T-helper 17 cell (primary cell): ENCODE measurements around the gene GALNT8. TPM values are rescaled to one million over a fixed set of nuclear protein-coding genes. Genes with fewer than 3 reads are reported as not detected.

Source experiments
- ATAC-seq: fragments of 150-1000 bp; cut with Tn5 transposase; 2 replicates; pipeline ENCODE4 v1.10.0; 2021; ENCODE audit warnings: mild to moderate bottlenecking, moderate library complexity
- DNase-seq, 3 donors: peaks; one replicate each; pipeline versions ENCODE4 v3.0.0 to v3.0.0-alpha.2; 2020 to 2021
- H3K9me3 ChIP-seq: one replicate; pipeline ENCODE4 v1.7.0; 2013; ENCODE audit warnings: low read length, mild to moderate bottlenecking; ENCODE audit not compliant: control insufficient read depth, poor library complexity, severe bottlenecking
- H3K27ac Mint-ChIP-seq: one replicate; pipeline ENCODE4 v1.8.0; 2022; ENCODE audit warnings: mild to moderate bottlenecking, moderate library complexity, mixed read lengths
- H3K27me3 Mint-ChIP-seq: one replicate; pipeline ENCODE4 v1.8.0; 2022; ENCODE audit warnings: mixed read lengths
- H3K36me3 Mint-ChIP-seq: one replicate; pipeline ENCODE4 v1.8.0; 2022; ENCODE audit warnings: low read depth, mixed read lengths
- H3K4me1 Mint-ChIP-seq: one replicate; pipeline ENCODE4 v1.8.0; 2022; ENCODE audit warnings: mild to moderate bottlenecking, mixed read lengths
- H3K4me3 Mint-ChIP-seq: one replicate; pipeline ENCODE4 v1.8.0; 2022; ENCODE audit warnings: mild to moderate bottlenecking, moderate library complexity, mixed read lengths
- total RNA-seq, 4 donors: library from RNA in 2 of 4; stranded (reverse) in 2 of 4; gene quantifications; one replicate each; pipeline ENCODE4 v1.2.3 and lab custom pipeline; 2022 to 2026

Gene GALNT8
- total RNA-seq, 2 donors from 2014 or later = 1.4 TPM

DNA sequence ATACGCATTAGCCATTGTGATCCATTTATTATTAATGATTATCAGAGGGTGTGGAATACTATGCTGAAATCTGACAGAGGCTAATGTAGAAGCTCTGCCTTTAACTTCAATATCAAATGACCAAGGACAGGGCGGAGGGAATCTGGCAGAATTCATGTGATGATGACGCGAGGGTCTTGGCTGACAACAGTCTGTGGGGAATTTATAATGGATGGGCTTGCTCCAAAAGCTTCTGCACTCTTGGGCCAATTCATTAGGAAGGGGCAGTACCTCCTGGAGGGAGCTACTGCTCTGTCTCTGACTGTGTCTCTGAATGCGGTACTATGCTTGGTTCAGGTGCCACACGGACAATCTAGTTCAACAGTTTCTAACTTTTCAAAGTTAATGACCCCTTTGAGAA, 46.2 kb downstream of the GALNT8 start:
- H3K9me3 ChIP-seq = no peaks in the 10 kb centered on the region
- Mint-ChIP-seq H3K36me3 (peaks cover 5% of the 10 kb centered on the region), H3K4me3 (no peak overlapping the region), H3K27me3 (peaks cover 34% of the 10 kb centered on the region), H3K4me1 (peaks cover 3% of the 10 kb centered on the region), H3K27ac (no peak overlapping the region)
- DNase-seq (no peak), ATAC-seq (no peak)

DNA sequence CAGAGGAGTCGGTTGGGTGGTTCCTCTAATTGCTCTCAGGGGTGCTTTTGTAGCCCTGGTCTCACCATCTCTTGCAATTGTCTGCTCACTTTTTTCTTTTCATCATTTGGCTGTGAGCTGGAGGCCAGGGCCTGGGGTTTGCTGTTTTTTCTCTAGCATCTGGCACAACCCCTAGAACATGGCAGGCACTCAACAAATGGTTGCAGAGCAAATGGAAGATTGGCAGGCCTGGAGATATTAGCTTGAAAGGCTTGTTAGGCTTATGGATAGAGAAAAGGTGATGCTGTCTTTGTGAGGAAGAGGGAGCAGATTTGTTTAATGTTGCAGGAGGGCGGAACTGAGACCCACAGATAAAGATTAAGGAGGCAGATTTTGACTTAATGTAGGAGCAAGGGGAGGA, 47.0 kb downstream of the GALNT8 start:
- Mint-ChIP-seq H3K27me3 (peaks cover 33% of the 10 kb centered on the region), H3K36me3 (peaks cover 6% of the 10 kb centered on the region), H3K4me3 (no peak overlapping the region)

DNA sequence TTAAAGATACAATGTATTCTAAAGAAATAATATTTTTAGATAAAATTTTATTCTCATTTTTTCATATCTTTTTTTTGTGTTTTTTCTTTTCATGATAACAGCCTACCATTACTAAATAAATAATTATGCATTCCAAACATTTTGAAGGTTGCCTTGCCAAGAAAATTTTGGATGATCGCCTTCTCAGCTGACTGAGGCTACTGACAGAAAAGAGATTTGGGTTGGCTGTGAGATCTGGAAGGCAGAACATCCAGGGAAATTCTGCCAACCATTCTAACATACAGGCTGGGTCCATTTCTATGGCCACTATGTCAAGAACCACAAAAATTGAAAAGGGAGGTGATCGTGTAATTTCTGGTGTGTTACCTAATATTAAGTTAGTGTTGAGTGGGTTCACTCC, 48.1 kb downstream of the GALNT8 start:
- Mint-ChIP-seq H3K4me1 (peaks cover 3% of the 10 kb centered on the region), H3K27ac (no peak overlapping the region), H3K36me3 (peaks cover 6% of the 10 kb centered on the region), H3K27me3 (peaks cover 40% of the 10 kb centered on the region), H3K4me3 (no peak overlapping the region)
- no peak for ATAC-seq
- no peaks in the 10 kb centered on the region for H3K9me3 ChIP-seq
- DNase-seq = no peak

More for the DNA sequence above, 47.0 kb downstream of the GALNT8 start:
- no peaks in the 10 kb centered on the region for H3K9me3 ChIP-seq
- Mint-ChIP-seq H3K27ac (no peak overlapping the region), H3K4me1 (peaks cover 3% of the 10 kb centered on the region)
- no peak for DNase-seq
- no peak for ATAC-seq

DNA sequence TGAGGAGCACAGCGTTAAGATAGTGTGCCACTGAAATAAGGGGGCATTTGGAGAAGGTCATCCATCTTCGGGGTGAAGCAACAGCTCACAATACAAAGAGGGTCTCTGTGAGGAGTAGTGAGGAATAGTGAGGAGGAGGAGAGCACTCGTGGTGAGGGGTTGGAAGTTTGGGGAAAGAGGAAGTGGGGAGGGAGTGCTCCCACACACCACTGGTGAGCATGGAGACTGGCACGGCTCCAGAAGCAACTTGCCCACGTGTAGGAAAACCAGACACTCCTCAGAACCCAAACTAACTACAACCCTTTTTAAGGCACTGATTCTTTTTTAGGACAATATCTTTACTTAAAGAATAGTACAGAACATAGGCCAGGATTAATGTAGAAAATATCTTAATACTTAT, 48.9 kb downstream of the GALNT8 start:
- no peak for ATAC-seq

DNA sequence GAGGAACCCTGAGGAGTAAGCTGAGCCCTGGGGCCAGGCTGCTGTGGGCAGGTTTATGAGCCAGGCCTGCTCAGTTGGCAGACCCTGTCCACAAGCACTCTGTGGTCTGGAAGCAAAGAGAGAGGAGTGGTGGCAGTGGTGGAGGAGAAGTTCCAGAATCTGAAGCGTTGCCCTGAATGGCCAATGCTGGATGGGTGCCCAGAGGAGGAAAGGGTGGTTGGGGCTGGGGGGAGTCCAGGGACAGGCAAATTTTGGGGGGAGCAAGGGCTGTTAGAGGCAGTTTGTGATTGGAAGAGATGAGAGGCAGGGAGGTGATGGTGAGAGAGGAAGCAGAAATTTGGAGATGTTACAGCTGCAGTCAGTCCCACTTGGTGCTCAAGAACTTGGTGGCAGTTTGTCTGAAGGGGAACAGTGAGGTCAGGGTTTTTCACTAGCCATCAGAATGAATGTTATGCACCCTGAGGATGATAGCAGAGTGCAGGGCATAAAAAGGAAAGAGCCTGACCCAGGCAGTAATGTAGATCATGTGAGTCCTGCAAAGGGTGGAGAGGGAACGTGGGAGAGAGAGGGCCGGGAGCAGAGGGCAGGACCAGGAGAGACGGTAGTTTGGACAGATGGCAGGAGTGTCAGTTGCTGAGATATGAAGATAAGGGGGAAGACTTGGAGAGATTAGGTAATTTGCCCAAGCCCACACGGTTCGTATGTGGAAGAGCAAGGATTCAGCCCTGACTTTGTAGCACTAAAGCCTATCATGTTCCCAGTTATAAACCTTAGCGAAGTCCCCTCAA, 51.2 kb downstream of the GALNT8 start:
- no peak for DNase-seq
- no peaks in the 10 kb centered on the region for H3K9me3 ChIP-seq
- Mint-ChIP-seq H3K36me3 (peaks cover 6% of the 10 kb centered on the region), H3K27ac (peak overlapping the region; percentile 37), H3K4me3 (no peak overlapping the region), H3K4me1 (peaks cover 3% of the 10 kb centered on the region), H3K27me3 (peaks cover 36% of the 10 kb centered on the region)
- no peak for ATAC-seq

More for the DNA sequence above, 48.9 kb downstream of the GALNT8 start:
- no peak for DNase-seq
- Mint-ChIP-seq H3K36me3 (peaks cover 6% of the 10 kb centered on the region), H3K4me3 (no peak overlapping the region), H3K27me3 (peaks cover 41% of the 10 kb centered on the region), H3K27ac (no peak overlapping the region), H3K4me1 (peaks cover 3% of the 10 kb centered on the region)
- H3K9me3 ChIP-seq = no peaks in the 10 kb centered on the region

DNA sequence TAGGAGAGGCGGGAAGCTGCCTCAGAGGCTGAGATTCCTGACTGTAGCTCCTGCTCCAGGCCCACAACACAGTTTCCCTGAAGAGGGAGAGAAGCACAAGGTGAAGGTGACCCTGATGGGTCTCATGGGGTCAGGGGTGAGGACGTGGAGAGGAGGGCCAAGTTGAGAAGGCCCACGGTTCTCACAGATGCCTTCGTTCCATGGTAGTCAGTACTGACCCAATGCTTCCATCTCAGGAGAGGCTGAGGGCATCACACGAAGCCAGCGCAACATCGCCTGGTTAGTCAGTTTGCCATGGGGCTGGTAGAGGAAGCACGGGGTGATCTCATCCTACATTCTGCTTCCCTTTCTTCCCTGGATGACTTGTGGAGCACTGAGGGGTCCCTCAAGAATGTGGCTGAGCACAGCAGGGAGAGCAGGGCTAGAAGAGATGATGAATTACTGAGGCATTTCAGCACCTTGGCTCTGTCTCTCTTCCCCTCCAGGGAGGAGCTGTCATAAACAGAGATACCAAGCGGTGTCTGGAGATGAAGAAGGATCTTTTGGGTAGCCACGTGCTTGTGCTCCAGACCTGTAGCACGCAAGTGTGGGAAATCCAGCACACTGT, 51.9 kb downstream of the GALNT8 start:
- Mint-ChIP-seq H3K36me3 (peaks cover 6% of the 10 kb centered on the region), H3K27me3 (peaks cover 34% of the 10 kb centered on the region), H3K4me1 (peaks cover 3% of the 10 kb centered on the region), H3K4me3 (no peak overlapping the region), H3K27ac (no peak overlapping the region)
- H3K9me3 ChIP-seq = no peaks in the 10 kb centered on the region
- no peak for ATAC-seq
- no peak for DNase-seq

DNA sequence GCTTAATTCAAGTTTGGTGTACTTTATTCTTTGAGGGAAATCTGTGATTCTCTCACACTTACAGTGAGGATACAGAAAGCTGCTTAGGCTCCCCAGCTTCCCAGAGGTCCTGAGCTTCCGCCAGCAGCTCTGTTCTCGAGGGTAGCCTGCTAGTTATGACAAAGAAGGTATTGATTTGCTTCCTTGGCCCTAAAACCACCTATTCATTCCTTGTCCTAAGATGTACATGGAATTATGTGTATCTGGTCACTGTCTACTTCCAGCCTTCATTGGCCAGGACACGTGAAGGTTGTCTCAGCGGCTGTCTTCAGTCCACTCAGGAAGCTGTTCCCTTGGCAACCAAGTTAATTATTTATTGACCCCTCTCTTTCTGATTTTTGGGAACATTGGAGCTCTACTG, 55.7 kb downstream of the GALNT8 start:
- no peaks in the 10 kb centered on the region for H3K9me3 ChIP-seq
- ATAC-seq (no peak), DNase-seq (no peak)
- Mint-ChIP-seq H3K27me3 (peaks cover 30% of the 10 kb centered on the region), H3K4me3 (no peak overlapping the region), H3K4me1 (no peaks in the 10 kb centered on the region), H3K36me3 (peaks cover 3% of the 10 kb centered on the region), H3K27ac (no peak overlapping the region)

DNA sequence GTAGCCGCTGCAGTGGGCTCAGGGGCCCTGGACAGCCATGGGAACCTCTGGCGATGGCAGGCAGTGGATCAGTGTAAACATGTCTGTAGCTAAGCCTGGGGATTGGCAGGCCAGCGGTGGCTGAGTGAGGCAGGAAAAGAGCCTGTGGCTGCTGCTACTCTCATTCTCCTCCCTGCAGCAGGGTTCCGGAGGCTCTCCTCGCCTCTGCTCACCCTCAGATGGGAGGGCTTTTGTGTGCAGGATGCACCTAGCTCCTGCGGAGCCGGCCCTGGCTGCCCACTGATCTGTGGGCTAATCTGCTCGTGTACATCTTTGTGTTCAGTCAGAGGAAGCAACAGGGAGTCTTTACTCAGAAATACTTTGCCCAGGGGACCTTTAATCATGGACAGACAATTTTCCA, 59.5 kb downstream of the GALNT8 start:
- ATAC-seq = no peak
- H3K27me3 Mint-ChIP-seq = peaks cover 24% of the 10 kb centered on the region
- no peak overlapping the region for H3K4me3 Mint-ChIP-seq
- H3K27ac Mint-ChIP-seq = no peak overlapping the region
- peaks cover 3% of the 10 kb centered on the region for H3K4me1 Mint-ChIP-seq
- no peaks in the 10 kb centered on the region for H3K9me3 ChIP-seq
- no peaks in the 10 kb centered on the region for H3K36me3 Mint-ChIP-seq
- DNase-seq = no peak

DNA sequence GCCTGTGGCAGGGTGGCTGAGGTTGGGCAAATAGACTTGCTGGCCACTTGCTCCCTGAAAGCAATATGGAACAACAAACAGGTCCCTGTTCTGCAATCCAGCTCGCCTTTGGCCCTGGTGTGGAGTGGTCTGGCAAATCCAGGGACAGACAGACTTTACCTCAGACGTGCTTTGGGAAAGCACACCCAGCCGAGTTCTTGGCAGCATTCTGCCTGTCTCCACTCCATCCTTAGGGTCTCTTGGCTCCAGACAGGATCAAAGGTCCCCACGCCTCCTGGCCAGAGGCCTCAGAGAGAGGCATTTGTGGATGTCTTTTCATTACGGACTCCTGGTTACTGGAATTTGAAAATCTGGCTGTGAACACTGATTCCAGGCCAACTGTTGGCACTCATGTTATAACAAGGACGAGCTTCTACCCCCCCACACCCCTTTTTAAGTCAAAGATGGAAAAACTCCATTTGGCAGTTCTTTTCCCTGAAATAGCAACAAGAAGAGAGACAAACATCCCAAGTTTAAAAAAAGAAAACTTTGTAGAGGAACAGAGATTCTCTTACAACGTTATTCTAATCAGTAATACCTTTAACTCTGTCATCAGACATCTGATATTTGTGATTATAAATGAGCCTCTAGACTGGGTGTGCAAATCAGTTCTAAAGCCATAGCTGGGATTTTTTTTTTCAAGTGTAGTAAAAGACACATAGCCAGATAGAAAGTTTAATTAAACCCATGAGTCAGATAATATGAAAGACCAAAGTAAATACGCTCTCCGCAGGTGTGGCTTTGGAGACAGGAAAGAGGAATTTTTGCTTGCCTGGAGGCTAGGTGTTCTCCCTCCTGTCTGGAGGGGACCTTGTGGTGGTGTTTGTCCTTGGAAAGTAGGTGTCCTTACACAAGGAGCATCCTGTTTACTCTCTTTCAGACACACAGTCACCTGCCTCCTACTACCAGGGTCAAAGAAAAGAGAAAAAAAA, 60.7 kb downstream of the GALNT8 start:
- H3K4me3 Mint-ChIP-seq = no peak overlapping the region
- no peak overlapping the region for H3K27ac Mint-ChIP-seq
- peaks cover 3% of the 10 kb centered on the region for H3K4me1 Mint-ChIP-seq
- no peak for DNase-seq
- no peaks in the 10 kb centered on the region for H3K9me3 ChIP-seq
- H3K36me3 Mint-ChIP-seq = no peaks in the 10 kb centered on the region
- peaks cover 24% of the 10 kb centered on the region for H3K27me3 Mint-ChIP-seq
- no peak for ATAC-seq

DNA sequence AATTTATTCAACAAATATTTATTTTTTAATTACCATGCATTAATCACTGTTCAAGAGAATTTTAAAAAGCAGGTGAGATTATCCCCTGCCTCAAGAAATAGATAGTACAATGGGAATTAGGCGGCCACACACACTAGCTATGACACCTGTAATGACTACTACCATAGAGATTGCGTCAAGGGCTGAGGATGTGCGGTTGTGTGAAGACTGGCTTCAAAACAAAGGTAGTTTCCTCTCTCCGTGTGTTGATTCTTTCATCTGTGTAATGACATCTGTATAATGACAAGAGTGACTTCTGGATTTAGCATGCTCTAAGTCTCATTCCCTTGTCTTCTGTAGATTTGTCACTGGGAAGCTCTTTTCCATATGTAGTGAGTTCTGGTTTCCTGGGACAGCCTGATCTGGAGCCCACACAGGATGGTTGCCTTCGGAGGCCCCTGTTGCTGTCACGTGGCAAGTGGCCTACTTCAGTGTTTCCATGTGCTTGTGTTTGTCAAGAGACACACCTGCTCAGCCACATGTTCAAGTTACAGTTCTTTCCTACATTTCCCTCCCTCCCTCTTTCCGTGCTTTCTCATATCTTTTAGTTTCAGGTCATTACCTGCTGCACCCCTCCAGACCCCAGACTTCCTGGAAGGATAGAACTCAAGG, 64.3 kb downstream of the GALNT8 start:
- H3K27me3 Mint-ChIP-seq = peaks cover 35% of the 10 kb centered on the region
- peaks cover 6% of the 10 kb centered on the region for H3K4me1 Mint-ChIP-seq
- no peak for ATAC-seq
- H3K27ac Mint-ChIP-seq = no peak overlapping the region
- H3K9me3 ChIP-seq = no peaks in the 10 kb centered on the region
- peaks cover 3% of the 10 kb centered on the region for H3K36me3 Mint-ChIP-seq
- H3K4me3 Mint-ChIP-seq = no peak overlapping the region
- DNase-seq = no peak

DNA sequence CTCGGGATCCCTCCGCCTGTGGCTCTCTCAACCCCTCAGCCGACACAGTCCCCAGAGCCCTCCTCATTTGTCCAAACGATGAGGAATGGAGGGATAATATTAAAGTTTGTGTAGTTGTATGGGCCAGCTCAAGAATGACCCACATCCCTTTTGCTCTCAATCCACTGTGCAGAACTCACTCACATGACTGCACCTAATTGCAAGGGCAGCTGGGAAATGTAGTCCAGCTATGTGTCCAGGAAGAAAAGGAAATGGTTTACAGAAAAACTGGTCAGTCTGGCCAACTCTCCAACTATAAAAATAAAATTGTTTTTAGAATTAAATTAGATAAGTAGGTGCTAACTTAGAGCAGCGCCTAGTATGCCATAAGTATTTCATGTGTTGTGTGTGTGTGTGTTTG, 66.6 kb downstream of the GALNT8 start:
- H3K36me3 Mint-ChIP-seq = peaks cover 6% of the 10 kb centered on the region

DNA sequence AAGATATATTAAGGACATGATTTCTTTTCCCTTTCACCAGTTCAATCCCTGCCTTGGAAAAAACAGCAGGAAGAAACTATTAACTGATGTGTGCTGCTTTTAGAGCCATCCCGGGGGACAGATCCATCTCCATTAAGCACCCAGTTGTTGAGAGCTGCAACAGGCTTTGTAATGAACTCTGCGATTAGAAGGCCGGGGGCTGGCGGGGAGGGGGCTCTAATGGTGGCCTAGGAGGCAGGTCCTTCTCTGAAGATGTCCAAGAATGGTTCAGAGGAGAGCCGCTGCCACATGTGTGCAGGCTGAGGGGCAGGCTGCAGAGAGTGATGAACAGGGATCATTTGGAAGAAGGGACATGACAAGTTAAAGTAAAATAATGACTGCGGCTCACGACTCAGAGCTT, 67.8 kb downstream of the GALNT8 start:
- Mint-ChIP-seq H3K36me3 (peaks cover 6% of the 10 kb centered on the region), H3K4me3 (no peak overlapping the region), H3K27ac (no peak overlapping the region), H3K4me1 (peaks cover 3% of the 10 kb centered on the region), H3K27me3 (peaks cover 22% of the 10 kb centered on the region)
- no peak for DNase-seq
- no peak for ATAC-seq
- no peaks in the 10 kb centered on the region for H3K9me3 ChIP-seq

More for the DNA sequence above, 66.6 kb downstream of the GALNT8 start:
- peaks cover 3% of the 10 kb centered on the region for H3K4me1 Mint-ChIP-seq
- peaks cover 16% of the 10 kb centered on the region for H3K27me3 Mint-ChIP-seq
- no peak overlapping the region for H3K4me3 Mint-ChIP-seq
- no peaks in the 10 kb centered on the region for H3K9me3 ChIP-seq
- DNase-seq (no peak), ATAC-seq (no peak)
- no peak overlapping the region for H3K27ac Mint-ChIP-seq

DNA sequence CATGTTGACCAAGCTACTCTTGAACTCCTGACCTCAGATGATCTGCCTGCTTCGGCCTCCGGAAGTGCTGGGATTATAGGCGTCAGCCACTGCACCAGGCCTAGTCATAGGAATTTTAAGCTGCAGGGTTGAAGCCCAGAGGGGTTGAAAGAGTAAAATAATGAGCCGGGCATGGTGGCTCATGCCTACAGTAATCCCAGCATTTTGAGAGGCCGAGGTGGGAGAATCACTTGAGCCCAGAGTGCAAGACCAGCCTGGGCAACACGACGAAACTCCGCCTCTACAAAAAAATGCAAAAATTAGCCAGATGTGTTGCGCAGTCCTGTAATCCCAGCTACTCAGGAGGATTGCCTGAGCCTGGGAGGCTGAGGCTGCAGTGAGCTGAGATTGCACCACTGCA, 69.6 kb downstream of the GALNT8 start:
- H3K27me3 Mint-ChIP-seq = peaks cover 32% of the 10 kb centered on the region
- no peak for DNase-seq
- H3K36me3 Mint-ChIP-seq = peaks cover 6% of the 10 kb centered on the region
- H3K9me3 ChIP-seq = no peaks in the 10 kb centered on the region
- peaks cover 3% of the 10 kb centered on the region for H3K4me1 Mint-ChIP-seq
- H3K27ac Mint-ChIP-seq = no peak overlapping the region
- H3K4me3 Mint-ChIP-seq = no peak overlapping the region
- ATAC-seq = no peak
